Osteocyte (in vitro differentiated cells): ENCODE results near the gene KIF16B. TPM values are rescaled to one million over a fixed set of nuclear protein-coding genes. Genes with fewer than 3 reads are reported as not detected.

Experiments
- DNase-seq: peaks from one replicate; pipeline ENCODE4 v3.0.0; 2021; ENCODE audit warnings: mixed read lengths; ENCODE audit not compliant: unreplicated experiment; ENCODE audit errors: extremely low spot score
- H3K27ac Mint-ChIP-seq: one replicate; pipeline ENCODE4 v1.8.0; 2021; ENCODE audit warnings: mild to moderate bottlenecking, mixed read lengths; ENCODE audit not compliant: unreplicated experiment
- H3K27me3 Mint-ChIP-seq: one replicate; pipeline ENCODE4 v1.8.0; 2021; ENCODE audit warnings: mixed read lengths; ENCODE audit not compliant: unreplicated experiment
- H3K36me3 Mint-ChIP-seq: one replicate; pipeline ENCODE4 v1.8.0; 2021; ENCODE audit warnings: mixed read lengths; ENCODE audit not compliant: unreplicated experiment
- H3K4me1 Mint-ChIP-seq: one replicate; pipeline ENCODE4 v1.8.0; 2021; ENCODE audit warnings: mixed read lengths; ENCODE audit not compliant: unreplicated experiment
- H3K4me3 Mint-ChIP-seq: one replicate; pipeline ENCODE4 v1.8.0; 2021; ENCODE audit warnings: mild to moderate bottlenecking, moderate library complexity, mixed read lengths; ENCODE audit not compliant: unreplicated experiment
- H3K9me3 Mint-ChIP-seq: one replicate; pipeline ENCODE4 v1.8.0; 2021; ENCODE audit warnings: mixed read lengths; ENCODE audit not compliant: unreplicated experiment
- CTCF ChIP-seq: fragments of 200-600 bp; sonication (generic); IDR thresholded peaks from 2 replicates; pipeline ENCODE4 v1.5.0; 2021; ENCODE audit warnings: antibody characterized with exemption, mild to moderate bottlenecking, moderate library complexity
- total RNA-seq: library from RNA; stranded (reverse); gene quantifications from 2 replicates; pipeline ENCODE4 v1.2.1, GENCODE V29; 2021

Gene KIF16B
- total RNA-seq, 1 donor from 2014 or later: 10.2 TPM

- Mint-ChIP-seq H3K4me1 (no peaks in the 10 kb centered on the region), H3K27ac (no peak overlapping the region), H3K36me3 (no peaks in the 10 kb centered on the region), H3K4me3 (no peak overlapping the region), H3K9me3 (no peaks in the 10 kb centered on the region), H3K27me3 (peaks cover 2% of the 10 kb centered on the region)
- no peak for DNase-seq
- no peak for TF ChIP-seq CTCF
Measured at GRCh38 chr20:16613954-16614353, 40.7 kb upstream of the KIF16B start.

GRCh38 chr20:16612706-16613105, 39.5 kb upstream of the KIF16B start:
- H3K4me3 Mint-ChIP-seq: no peak overlapping the region
- DNase-seq: no peak
- H3K9me3 Mint-ChIP-seq: no peaks in the 10 kb centered on the region
- no peaks in the 10 kb centered on the region for H3K4me1 Mint-ChIP-seq
- H3K27me3 Mint-ChIP-seq: peaks cover 4% of the 10 kb centered on the region
- no peaks in the 10 kb centered on the region for H3K36me3 Mint-ChIP-seq
- no peak for TF ChIP-seq CTCF
- H3K27ac Mint-ChIP-seq: no peak overlapping the region

GRCh38 chr20:16611817-16612216, 38.6 kb upstream of the KIF16B start:
- Mint-ChIP-seq H3K4me3 (no peak overlapping the region), H3K27ac (no peak overlapping the region), H3K9me3 (no peaks in the 10 kb centered on the region), H3K4me1 (no peaks in the 10 kb centered on the region), H3K27me3 (peaks cover 6% of the 10 kb centered on the region), H3K36me3 (no peaks in the 10 kb centered on the region)
- no peak for DNase-seq
- no peak for TF ChIP-seq CTCF

- no peak for DNase-seq
- H3K4me1 Mint-ChIP-seq: no peaks in the 10 kb centered on the region
- H3K4me3 Mint-ChIP-seq: no peak overlapping the region
- H3K27ac Mint-ChIP-seq: no peak overlapping the region
- no peaks in the 10 kb centered on the region for H3K9me3 Mint-ChIP-seq
- H3K36me3 Mint-ChIP-seq: no peaks in the 10 kb centered on the region
- H3K27me3 Mint-ChIP-seq: peaks cover 6% of the 10 kb centered on the region
- no peak for TF ChIP-seq CTCF
Measured at GRCh38 chr20:16609066-16609465, 35.8 kb upstream of the KIF16B start.

GRCh38 chr20:16608277-16608650, 35.0 kb upstream of the KIF16B start:
- no peak for DNase-seq
- TF ChIP-seq CTCF: no peak
- Mint-ChIP-seq H3K4me3 (no peak overlapping the region), H3K27ac (no peak overlapping the region), H3K9me3 (no peaks in the 10 kb centered on the region), H3K4me1 (no peaks in the 10 kb centered on the region), H3K27me3 (peaks cover 6% of the 10 kb centered on the region), H3K36me3 (no peaks in the 10 kb centered on the region)
